Vagina (tissue), 2 donors: Measurements from ENCODE around the gene DNAJB1.
A peak's percentile ranks its signal among the peaks of the same experiment; 100 is the strongest.

Source experiments
- CTCF ChIP-seq, 3 experiments: fragments of 450-650 bp in 2 of 3; fragments of 200-600 bp in 1 of 3; sonication (generic) in 1 of 3; IDR thresholded peaks; one replicate each; pipeline ENCODE4 v1.5.1; 2017 to 2019; ENCODE audit warnings: antibody characterized with exemption in 3 of 3, mild to moderate bottlenecking in 2 of 3, moderate library complexity in 2 of 3
- POLR2A ChIP-seq, 2 donors: fragments of 450-650 bp; IDR thresholded peaks; one replicate each; pipeline ENCODE4 v1.6.1; 2017; ENCODE audit warnings: antibody characterized with exemption in 2 of 2, mild to moderate bottlenecking in 2 of 2, moderate library complexity in 2 of 2
- POLR2AphosphoS5 ChIP-seq, 2 donors: sonication (generic); formaldehyde crosslinking; IDR thresholded peaks; one replicate each; pipeline ENCODE4 v1.9.0; 2017; ENCODE audit warnings: antibody characterized with exemption in 2 of 2, mild to moderate bottlenecking in 2 of 2, low read depth in 1 of 2; ENCODE audit not compliant: insufficient read depth in 1 of 2

- TF ChIP-seq POLR2A (IDR thresholded peaks at IDR 0.05) (no peak), CTCF (IDR thresholded peaks at IDR 0.05) (no peak), POLR2AphosphoS5 (IDR thresholded peaks at IDR 0.05; ENCODE audit: insufficient read depth in 1 of 2, low read depth in 1 of 2) (peak in 1 of 2 donors; percentile 0)
Measured at GRCh38 chr19:14474827-14475226, 43.4 kb downstream of the DNAJB1 start.
